ENCODE measurements around the gene CDK1. TPM values are rescaled to one million over a fixed set of nuclear protein-coding genes. Genes with fewer than 3 reads are reported as not detected.
"Not testable (repeated sequence)": the region's sequence is repeated elsewhere in the genome, so short reads cannot be mapped to it uniquely, and the experiment has no call there.

The CDK1 gene
- total and polyA plus RNA-seq, 2 donors (not counting 1 experiment from before 2014, with no cell fraction given), result 0.54 to 0.71 TPM

DNA sequence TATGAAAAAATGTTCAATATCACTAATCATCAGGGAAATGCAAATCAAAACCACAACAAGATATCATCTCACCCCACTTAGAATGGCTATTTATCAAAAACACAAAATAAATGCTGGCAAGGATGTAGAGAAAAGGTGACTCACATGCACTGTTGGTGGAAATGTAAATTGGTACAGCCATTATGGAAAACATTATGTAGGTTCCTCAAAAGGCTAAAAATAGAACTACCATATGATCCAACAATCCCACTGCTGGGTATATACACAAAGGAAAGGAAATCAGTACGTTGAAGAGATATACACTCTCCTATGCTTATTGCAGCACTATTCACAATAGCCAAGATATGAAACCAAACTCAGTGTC lies 50.2 kb downstream of the CDK1 start:
- Histone ChIP-seq H3K9ac (ENCODE audit: low read length) (no peak overlapping the region), H3K4me1 (ENCODE audit: control insufficient read depth in 2 of 2, insufficient read depth in 2 of 2, low read length in 2 of 2) (no peaks in the 10 kb centered on the region), H3K27me3 (replicated peaks in 1 of 4; ENCODE audit: control extremely low read depth in 1 of 4, control insufficient read depth in 3 of 4, insufficient read depth in 4 of 4, low read length in 3 of 4) (peaks cover 0 to 4% (median 0%) of the 10 kb centered on the region in 4 experiments), H3K36me3 (replicated peaks in 1 of 2; ENCODE audit: control extremely low read depth in 1 of 2, control insufficient read depth in 1 of 2, extremely low read depth in 1 of 2, insufficient read depth in 2 of 2, low read length in 1 of 2) (no peaks in the 10 kb centered on the region), H4K20me1 (ENCODE audit: control insufficient read depth, insufficient read depth, low read length, poor library complexity, severe bottlenecking) (no peaks in the 10 kb centered on the region), H3K4me2 (replicated peaks; ENCODE audit: low read depth, low read length, poor library complexity, severe bottlenecking) (no peak overlapping the region), H3K9me3 (ENCODE audit: control extremely low read depth in 1 of 3, control insufficient read depth in 2 of 3, insufficient read depth in 1 of 3, low read length in 2 of 3) (no peaks in the 10 kb centered on the region), H3K79me2 (ENCODE audit: control insufficient read depth, insufficient read depth, low read length) (no peaks in the 10 kb centered on the region), H3K27ac (ENCODE audit: low read length in 2 of 2) (no peak overlapping the region), H3K4me3 (ENCODE audit: control extremely low read depth in 1 of 5, extremely low read depth in 1 of 5, insufficient read depth in 1 of 5, low read depth in 2 of 5, low read length in 4 of 5) (no peak overlapping the region), H2AFZ (ENCODE audit: insufficient read depth, low read depth, low read length, poor library complexity, severe bottlenecking) (no peak overlapping the region)
- ChIA-PET CTCF (no interaction called here), POLR2A (no interaction called here)
- TF ChIP-seq CTCF (IDR thresholded peaks at IDR 0.05) (no peak), EZH2 (IDR thresholded peaks at IDR 0.05; ENCODE audit: borderline replicate concordance, insufficient read depth, low read depth, low read length, poor library complexity, severe bottlenecking) (no peak)
- Mint-ChIP-seq H3K9me3 (ENCODE audit: insufficient read depth) (no peaks in the 10 kb centered on the region), H3K27ac (no peak overlapping the region), H3K27me3 (peaks cover 15% of the 10 kb centered on the region), H3K4me1 (no peaks in the 10 kb centered on the region), H3K4me3 (no peak overlapping the region)
- WGBS (ENCODE audit: insufficient coverage), result no CpG with 5 or more reads among the region's 1 CpG
- intact Hi-C loops (cut with micrococcal nuclease), result no loop called here
- ATAC-seq (ENCODE audit: low read depth) (no peak), DNase-seq (no peak)

DNA sequence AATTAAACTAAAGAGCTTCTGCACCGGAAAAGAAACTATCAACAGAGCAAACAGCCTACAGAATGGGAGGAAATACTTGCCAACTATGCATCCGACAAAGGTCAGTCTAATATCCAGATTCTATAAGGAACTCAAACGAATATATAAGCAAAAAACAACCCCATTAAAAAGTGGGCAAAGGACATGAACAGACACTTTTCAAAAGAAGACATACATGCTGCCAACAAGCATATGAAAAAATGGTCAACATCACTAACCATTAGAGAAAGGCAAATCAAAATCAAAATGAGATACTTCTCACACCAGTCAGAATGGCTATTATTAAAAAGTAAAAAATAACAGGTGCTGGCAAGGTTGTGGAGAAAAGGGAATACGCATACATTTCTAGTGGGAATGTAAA lies 53.9 kb downstream of the CDK1 start:
- WGBS (ENCODE audit: insufficient coverage), result 67% methylated on average over 1 of the region's 4 CpGs
- H3K4me2 ChIP-seq (replicated peaks; ENCODE audit: low read depth, low read length, poor library complexity, severe bottlenecking); H3K4me1 Mint-ChIP-seq; ATAC-seq (ENCODE audit: low read depth); POLR2A ChIA-PET; H3K27me3 Mint-ChIP-seq; H3K9me3 Mint-ChIP-seq (ENCODE audit: insufficient read depth); H3K9me3 ChIP-seq (ENCODE audit: control extremely low read depth in 1 of 3, control insufficient read depth in 2 of 3, insufficient read depth in 1 of 3, low read length in 2 of 3); H3K4me3 Mint-ChIP-seq; intact Hi-C loops (cut with micrococcal nuclease); H3K79me2 ChIP-seq (ENCODE audit: control insufficient read depth, insufficient read depth, low read length); H3K9ac ChIP-seq (ENCODE audit: low read length); CTCF ChIA-PET; H3K27ac ChIP-seq (ENCODE audit: low read length in 2 of 2); H3K36me3 ChIP-seq (replicated peaks in 1 of 2; ENCODE audit: control extremely low read depth in 1 of 2, control insufficient read depth in 1 of 2, extremely low read depth in 1 of 2, insufficient read depth in 2 of 2, low read length in 1 of 2); H3K4me1 ChIP-seq (ENCODE audit: control insufficient read depth in 2 of 2, insufficient read depth in 2 of 2, low read length in 2 of 2); H3K27me3 ChIP-seq (replicated peaks in 1 of 4; ENCODE audit: control extremely low read depth in 1 of 4, control insufficient read depth in 3 of 4, insufficient read depth in 4 of 4, low read length in 3 of 4); H3K4me3 ChIP-seq (ENCODE audit: control extremely low read depth in 1 of 5, extremely low read depth in 1 of 5, insufficient read depth in 1 of 5, low read depth in 2 of 5, low read length in 4 of 5); H4K20me1 ChIP-seq (ENCODE audit: control insufficient read depth, insufficient read depth, low read length, poor library complexity, severe bottlenecking); DNase-seq; H3K27ac Mint-ChIP-seq; H2AFZ ChIP-seq (ENCODE audit: insufficient read depth, low read depth, low read length, poor library complexity, severe bottlenecking): not testable (repeated sequence)

Data from B cell (primary cell).